Chondrocyte (in vitro differentiated cells): ENCODE measurements around the gene ATG10. TPM values are rescaled to one million over a fixed set of nuclear protein-coding genes. Genes with fewer than 3 reads are reported as not detected.
A peak's percentile ranks its signal among the peaks of the same experiment; 100 is the strongest.

Source experiments
- DNase-seq: peaks from one replicate; pipeline ENCODE4 v3.0.0; 2021; ENCODE audit warnings: mixed read lengths, low spot score
- H3K27ac Mint-ChIP-seq: one replicate; pipeline ENCODE4 v1.8.0; 2021; ENCODE audit warnings: mild to moderate bottlenecking, moderate library complexity, mixed read lengths; ENCODE audit not compliant: unreplicated experiment
- H3K27me3 Mint-ChIP-seq: 2 replicates; pipeline ENCODE4 v1.8.0; 2021; ENCODE audit warnings: low read depth, mixed read lengths
- H3K36me3 Mint-ChIP-seq: 2 replicates; pipeline ENCODE4 v1.8.0; 2021; ENCODE audit warnings: low read depth, mixed read lengths
- H3K4me1 Mint-ChIP-seq: 2 replicates; pipeline ENCODE4 v1.8.0; 2021; ENCODE audit warnings: low read depth, mild to moderate bottlenecking, mixed read lengths
- H3K4me3 Mint-ChIP-seq: one replicate; pipeline ENCODE4 v1.8.0; 2021; ENCODE audit warnings: mild to moderate bottlenecking, moderate library complexity, mixed read lengths; ENCODE audit not compliant: unreplicated experiment
- H3K9me3 Mint-ChIP-seq: 2 replicates; pipeline ENCODE4 v1.8.0; 2021; ENCODE audit warnings: low read depth, mixed read lengths
- CTCF ChIP-seq: fragments of 200-600 bp; sonication (generic); IDR thresholded peaks from 2 replicates; pipeline ENCODE4 v1.5.0; 2021; ENCODE audit warnings: antibody characterized with exemption, mild to moderate bottlenecking, moderate library complexity
- total RNA-seq: library from RNA; stranded (reverse); gene quantifications from 3 replicates; pipeline ENCODE4 v1.2.1, GENCODE V29; 2021

The ATG10 gene
- total RNA-seq, 1 donor from 2014 or later: 6.4 TPM

GRCh38 chr5:81969226-81969625 lies 2.6 kb upstream of the ATG10 start:
- TF ChIP-seq CTCF: no peak
- Mint-ChIP-seq H3K27me3 (no peaks in the 10 kb centered on the region), H3K36me3 (no peaks in the 10 kb centered on the region), H3K4me1 (peaks cover 18% of the 10 kb centered on the region), H3K27ac (no peak overlapping the region), H3K4me3 (no peak overlapping the region), H3K9me3 (no peaks in the 10 kb centered on the region)
- DNase-seq: no peak

GRCh38 chr5:81969912-81970311 lies 1.9 kb upstream of the ATG10 start:
- H3K36me3 Mint-ChIP-seq: no peaks in the 10 kb centered on the region
- H3K4me1 Mint-ChIP-seq: peaks cover 18% of the 10 kb centered on the region
- H3K27ac Mint-ChIP-seq: no peak overlapping the region
- no peak for DNase-seq
- no peak for TF ChIP-seq CTCF
- no peak overlapping the region for H3K4me3 Mint-ChIP-seq
- H3K27me3 Mint-ChIP-seq: no peaks in the 10 kb centered on the region
- H3K9me3 Mint-ChIP-seq: no peaks in the 10 kb centered on the region

- Mint-ChIP-seq H3K27ac (peak overlapping the region; percentile 92), H3K4me3 (peak overlapping the region; percentile 80), H3K27me3 (no peaks in the 10 kb centered on the region), H3K4me1 (peaks cover 18% of the 10 kb centered on the region), H3K36me3 (no peaks in the 10 kb centered on the region), H3K9me3 (no peaks in the 10 kb centered on the region)
- TF ChIP-seq CTCF: no peak
- no peak for DNase-seq
Measured at GRCh38 chr5:81971111-81971711, 612 bp upstream of the ATG10 start.

- no peak for DNase-seq
- Mint-ChIP-seq H3K9me3 (no peaks in the 10 kb centered on the region), H3K27me3 (no peaks in the 10 kb centered on the region), H3K27ac (peak overlapping the region; percentile 81), H3K36me3 (peaks cover 6% of the 10 kb centered on the region), H3K4me3 (peak overlapping the region; percentile 70), H3K4me1 (peaks cover 18% of the 10 kb centered on the region)
- no peak for TF ChIP-seq CTCF
Measured at GRCh38 chr5:81972492-81972783, 615 bp downstream of the ATG10 start.

- Mint-ChIP-seq H3K9me3 (no peaks in the 10 kb centered on the region), H3K27ac (no peak overlapping the region), H3K4me1 (no peaks in the 10 kb centered on the region), H3K4me3 (no peak overlapping the region), H3K27me3 (no peaks in the 10 kb centered on the region), H3K36me3 (peaks cover 16% of the 10 kb centered on the region)
- DNase-seq: no peak
- TF ChIP-seq CTCF: no peak
Measured at GRCh38 chr5:81980160-81980559, 8.3 kb downstream of the ATG10 start.
